Naive thymus-derived CD4-positive, alpha-beta T cell (primary cell): ENCODE data around the gene MYO5C. TPM values are rescaled to one million over a fixed set of nuclear protein-coding genes. Genes with fewer than 3 reads are reported as not detected.
"Not testable (repeated sequence)": the region's sequence is repeated elsewhere in the genome, so short reads cannot be mapped to it uniquely, and the experiment has no call there.

Experiments
- ATAC-seq: fragments of 150-1000 bp; cut with Tn5 transposase; 2 replicates; pipeline ENCODE4 v1.10.0; 2021; ENCODE audit warnings: mild to moderate bottlenecking, moderate library complexity
- CTCF ChIA-PET: fragments of 350-600 bp; sonication (Branson Sonifier 250); formaldehyde crosslinking; loops from one replicate; lab custom pipeline; 2021; ENCODE audit warnings: antibody characterized with exemption; lab: Charles Lee
- POLR2A ChIA-PET: fragments of 350-600 bp; sonication (Branson Sonifier 250); formaldehyde crosslinking; loops from one replicate; lab custom pipeline; 2021; ENCODE audit warnings: antibody characterized with exemption, inconsistent platforms; lab: Charles Lee
- DNase-seq, 9 donors: peaks; one replicate each; pipeline versions ENCODE4 v3.0.0 to v3.0.0-alpha.2; 2020 to 2022; ENCODE audit warnings: mixed read lengths in 1 of 9
- H3K27ac ChIP-seq: one replicate; pipeline ENCODE4 v1.7.0; 2013; ENCODE audit warnings: mild to moderate bottlenecking, low read depth, low read length, moderate library complexity
- H3K27me3 ChIP-seq, 2 donors: one replicate each; pipeline ENCODE4 v1.7.0; 2013; ENCODE audit warnings: low read length in 2 of 2, mild to moderate bottlenecking in 2 of 2, moderate library complexity in 2 of 2; ENCODE audit not compliant: control insufficient read depth in 2 of 2, insufficient read depth in 2 of 2
- H3K36me3 ChIP-seq, 3 experiments: 1 replicate in 2 of 3; 2 replicates in 1 of 3; pipeline ENCODE4 v1.7.0; 2013; ENCODE audit warnings: low read length in 3 of 3, mild to moderate bottlenecking in 3 of 3, moderate library complexity in 1 of 3; ENCODE audit not compliant: insufficient read depth in 3 of 3, control insufficient read depth in 2 of 3
- H3K4me1 ChIP-seq, 2 donors: one replicate each; pipeline ENCODE4 v1.7.0; 2013; ENCODE audit warnings: low read length in 2 of 2, mild to moderate bottlenecking in 2 of 2, moderate library complexity in 1 of 2; ENCODE audit not compliant: control insufficient read depth in 2 of 2, insufficient read depth in 2 of 2
- H3K4me3 ChIP-seq: 2 replicates; pipeline ENCODE4 v1.7.0; 2013; ENCODE audit warnings: mild to moderate bottlenecking, low read length
- H3K9me3 ChIP-seq, 3 experiments: 1 replicate in 2 of 3; 2 replicates in 1 of 3; pipeline ENCODE4 v1.7.0; 2013; ENCODE audit warnings: low read length in 3 of 3; ENCODE audit not compliant: control insufficient read depth in 2 of 3
- H3K27ac Mint-ChIP-seq, 9 donors: one replicate each; pipeline ENCODE4 v1.8.0; 2020 to 2022; ENCODE audit warnings: mixed read lengths in 9 of 9, mild to moderate bottlenecking in 8 of 9, moderate library complexity in 5 of 9, inconsistent platforms in 2 of 9
- H3K27me3 Mint-ChIP-seq, 5 donors: one replicate each; pipeline ENCODE4 v1.8.0; 2021 to 2022; ENCODE audit warnings: mixed read lengths in 5 of 5, mild to moderate bottlenecking in 1 of 5
- H3K36me3 Mint-ChIP-seq, 5 donors: one replicate each; pipeline ENCODE4 v1.8.0; 2020 to 2022; ENCODE audit warnings: mixed read lengths in 5 of 5, mild to moderate bottlenecking in 3 of 5, inconsistent platforms in 1 of 5
- H3K4me1 Mint-ChIP-seq, 7 donors: one replicate each; pipeline ENCODE4 v1.8.0; 2020 to 2022; ENCODE audit warnings: mixed read lengths in 7 of 7, mild to moderate bottlenecking in 3 of 7, inconsistent platforms in 1 of 7
- H3K4me3 Mint-ChIP-seq, 10 donors: one replicate each; pipeline ENCODE4 v1.8.0; 2020 to 2022; ENCODE audit warnings: mild to moderate bottlenecking in 10 of 10, mixed read lengths in 10 of 10, moderate library complexity in 6 of 10, inconsistent platforms in 2 of 10
- H3K9me3 Mint-ChIP-seq, 11 donors: one replicate each; pipeline ENCODE4 v1.8.0; 2020 to 2022; ENCODE audit warnings: mixed read lengths in 11 of 11, mild to moderate bottlenecking in 4 of 11, inconsistent platforms in 1 of 11, moderate library complexity in 1 of 11
- intact Hi-C, 2 donors: fragments of 100-400 bp; cut with micrococcal nuclease; formaldehyde crosslinking; loops; one replicate each; pipeline ENCODE4 v1.15.1; 2023
- polyA plus RNA-seq, 2 donors: library from polyadenylated mRNA; unstranded; fragments of 300-500 nt; fragmentation: Illumina TruSeq; gene quantifications; one replicate each; pipeline ENCODE4 v1.2.3, GENCODE V29; 2021
- total RNA-seq, 6 experiments: library from RNA in 5 of 6; stranded (reverse) in 5 of 6; gene quantifications; 1 replicate in 5 of 6; 2 replicates in 1 of 6; pipeline ENCODE4 v1.2.3 and lab custom pipeline; 2021 to 2026

Gene MYO5C
- total and polyA plus RNA-seq, 7 experiments from 2014 or later = 0.19 to 1.3 (median 0.31) TPM; not detected in 1

- H3K27me3 Mint-ChIP-seq, H3K4me3 ChIP-seq, H3K9me3 ChIP-seq, H3K27me3 ChIP-seq, ATAC-seq, H3K36me3 ChIP-seq, H3K27ac ChIP-seq, DNase-seq, H3K9me3 Mint-ChIP-seq: not testable (repeated sequence)
- Mint-ChIP-seq H3K27ac (peak overlapping the region in 3 of 9 donors; percentile 29 to 69 (median 51)), H3K36me3 (peaks cover 0 to 16% (median 0%) of the 10 kb centered on the region in 5 donors), H3K4me3 (peak overlapping the region in 7 of 10 donors; percentile 21 to 71 (median 40)), H3K4me1 (peaks cover 35 to 78% (median 65%) of the 10 kb centered on the region in 7 donors)
- intact Hi-C loops = loop anchor here (2.0 to 10.0 kb wide), 2 partner anchors 39 to 395 kb away; partner anchors contain the start of gene ARPP19 (in 1 of the 2)
- H3K4me1 ChIP-seq = peaks cover 8 to 15% of the 10 kb centered on the region in 2 donors
- ChIA-PET CTCF (interaction anchor here (0.6 to 1.5 kb wide), 3 partner anchors 9 to 58 kb away, joined by 3 to 11 read pairs (median 3); no protein-coding TSS in a partner anchor), POLR2A (interaction anchor here (0.6 to 2.2 kb wide), 2 partner anchors 10 to 26 kb away, joined by 3 to 15 read pairs; no protein-coding TSS in a partner anchor)
Observed at GRCh38 chr15:52170199-52170598, 125.4 kb downstream of the MYO5C start.

GRCh38 chr15:52165494-52166131 is 130.0 kb downstream of the MYO5C start:
- CTCF ChIA-PET = interaction anchor here (1.2 to 4.2 kb wide), 4 partner anchors 11 to 62 kb away, joined by 3 to 16 read pairs (median 6); no protein-coding TSS in a partner anchor
- DNase-seq, H3K27me3 ChIP-seq, H3K9me3 ChIP-seq, ATAC-seq, H3K4me3 Mint-ChIP-seq, H3K27ac ChIP-seq, H3K27me3 Mint-ChIP-seq, H3K4me3 ChIP-seq, H3K4me1 ChIP-seq, intact Hi-C loops, H3K9me3 Mint-ChIP-seq: not testable (repeated sequence)
- H3K36me3 ChIP-seq = peaks cover 0 to 31% (median 9%) of the 10 kb centered on the region in 3 experiments
- peaks cover 0 to 29% (median 10%) of the 10 kb centered on the region in 5 donors for H3K36me3 Mint-ChIP-seq
- POLR2A ChIA-PET = interaction anchor here (1.5 to 1.9 kb wide), 2 partner anchors 11 to 13 kb away, joined by 5 to 6 read pairs; no protein-coding TSS in a partner anchor
- H3K27ac Mint-ChIP-seq = peak overlapping the region in 4 of 9 donors; percentile 33 to 62 (median 51)
- peaks cover 26 to 56% (median 52%) of the 10 kb centered on the region in 7 donors for H3K4me1 Mint-ChIP-seq

GRCh38 chr15:52164631-52165265 is 130.9 kb downstream of the MYO5C start:
- no peaks in the 10 kb centered on the region for H3K9me3 Mint-ChIP-seq
- peak overlapping the region in 2 of 10 donors; percentile 3 to 6 for H3K4me3 Mint-ChIP-seq
- ChIA-PET POLR2A (interaction anchor here (0.6 to 1.9 kb wide), 3 partner anchors 12 to 214 kb away, joined by 4 to 7 read pairs (median 6); no protein-coding TSS in a partner anchor), CTCF (interaction anchor here (0.6 to 4.2 kb wide), 5 partner anchors 12 to 145 kb away, joined by 5 to 16 read pairs (median 6); no protein-coding TSS in a partner anchor)
- peak overlapping the region in 7 of 9 donors; percentile 7 to 53 (median 33) for H3K27ac Mint-ChIP-seq
- peaks cover 0 to 28% (median 13%) of the 10 kb centered on the region in 5 donors for H3K36me3 Mint-ChIP-seq
- intact Hi-C loops = no loop called here
- no peak for ATAC-seq
- Histone ChIP-seq H3K4me1 (peaks cover 0 to 5% of the 10 kb centered on the region in 2 donors), H3K9me3 (no peaks in the 10 kb centered on the region), H3K27ac (no peak overlapping the region), H3K4me3 (no peak overlapping the region), H3K27me3 (no peaks in the 10 kb centered on the region), H3K36me3 (peaks cover 0 to 34% (median 9%) of the 10 kb centered on the region in 3 experiments)
- H3K4me1 Mint-ChIP-seq = peaks cover 21 to 49% (median 44%) of the 10 kb centered on the region in 7 donors
- peaks cover 0 to 2% (median 0%) of the 10 kb centered on the region in 5 donors for H3K27me3 Mint-ChIP-seq
- peak in 2 of 9 donors; percentile 25 to 26 for DNase-seq

- ChIA-PET CTCF (interaction anchor here (0.6 to 4.2 kb wide), 7 partner anchors 13 to 318 kb away, joined by 3 to 16 read pairs (median 5); no protein-coding TSS in a partner anchor), POLR2A (interaction anchor here (1.5 kb wide), 1 partner anchor 16 kb away, joined by 8 read pairs; no protein-coding TSS in a partner anchor)
- no peak overlapping the region for H3K4me3 ChIP-seq
- no peak overlapping the region for H3K27ac ChIP-seq
- no peak for ATAC-seq
- H3K27me3 Mint-ChIP-seq = peaks cover 0 to 2% (median 0%) of the 10 kb centered on the region in 5 donors
- no peak overlapping the region for H3K4me3 Mint-ChIP-seq
- no peak overlapping the region for H3K27ac Mint-ChIP-seq
- intact Hi-C loops = loop anchor here (1.0 kb wide), 2 partner anchors 45 to 64 kb away; no protein-coding TSS in a partner anchor
- peaks cover 0 to 5% of the 10 kb centered on the region in 2 donors for H3K4me1 ChIP-seq
- no peaks in the 10 kb centered on the region for H3K9me3 Mint-ChIP-seq
- H3K9me3 ChIP-seq = no peaks in the 10 kb centered on the region
- no peaks in the 10 kb centered on the region for H3K27me3 ChIP-seq
- peaks cover 3 to 36% (median 23%) of the 10 kb centered on the region in 5 donors for H3K36me3 Mint-ChIP-seq
- H3K36me3 ChIP-seq = peaks cover 0 to 45% (median 9%) of the 10 kb centered on the region in 3 experiments
- no peak for DNase-seq
- peaks cover 18 to 46% (median 37%) of the 10 kb centered on the region in 7 donors for H3K4me1 Mint-ChIP-seq
Observed at GRCh38 chr15:52163321-52164190, 132.0 kb downstream of the MYO5C start.

- H3K4me3 Mint-ChIP-seq = no peak overlapping the region
- H3K36me3 Mint-ChIP-seq = peaks cover 4 to 36% (median 24%) of the 10 kb centered on the region in 5 donors
- Histone ChIP-seq H3K4me1 (peaks cover 0 to 5% of the 10 kb centered on the region in 2 donors), H3K9me3 (no peaks in the 10 kb centered on the region), H3K4me3 (no peak overlapping the region), H3K36me3 (peaks cover 0 to 45% (median 9%) of the 10 kb centered on the region in 3 experiments), H3K27ac (no peak overlapping the region), H3K27me3 (no peaks in the 10 kb centered on the region)
- ATAC-seq (no peak), DNase-seq (no peak)
- H3K27ac Mint-ChIP-seq = no peak overlapping the region
- ChIA-PET CTCF (interaction anchor here (0.6 to 4.2 kb wide), 5 partner anchors 14 to 317 kb away, joined by 3 to 16 read pairs (median 4); no protein-coding TSS in a partner anchor), POLR2A (interaction anchor here (1.5 kb wide), 1 partner anchor 17 kb away, joined by 8 read pairs; no protein-coding TSS in a partner anchor)
- intact Hi-C loops = loop anchor here (1.0 kb wide), 2 partner anchors 45 to 64 kb away; no protein-coding TSS in a partner anchor
- no peaks in the 10 kb centered on the region for H3K9me3 Mint-ChIP-seq
- H3K4me1 Mint-ChIP-seq = peaks cover 13 to 39% (median 30%) of the 10 kb centered on the region in 7 donors
- H3K27me3 Mint-ChIP-seq = peaks cover 0 to 2% (median 0%) of the 10 kb centered on the region in 5 donors
Observed at GRCh38 chr15:52162876-52163275, 132.7 kb downstream of the MYO5C start.
